Measurements from ENCODE around the gene SLFN5.
"Not testable (repeated sequence)": the region's sequence is repeated elsewhere in the genome, so short reads cannot be mapped to it uniquely, and the experiment has no call there.

SLFN5 gene

DNA sequence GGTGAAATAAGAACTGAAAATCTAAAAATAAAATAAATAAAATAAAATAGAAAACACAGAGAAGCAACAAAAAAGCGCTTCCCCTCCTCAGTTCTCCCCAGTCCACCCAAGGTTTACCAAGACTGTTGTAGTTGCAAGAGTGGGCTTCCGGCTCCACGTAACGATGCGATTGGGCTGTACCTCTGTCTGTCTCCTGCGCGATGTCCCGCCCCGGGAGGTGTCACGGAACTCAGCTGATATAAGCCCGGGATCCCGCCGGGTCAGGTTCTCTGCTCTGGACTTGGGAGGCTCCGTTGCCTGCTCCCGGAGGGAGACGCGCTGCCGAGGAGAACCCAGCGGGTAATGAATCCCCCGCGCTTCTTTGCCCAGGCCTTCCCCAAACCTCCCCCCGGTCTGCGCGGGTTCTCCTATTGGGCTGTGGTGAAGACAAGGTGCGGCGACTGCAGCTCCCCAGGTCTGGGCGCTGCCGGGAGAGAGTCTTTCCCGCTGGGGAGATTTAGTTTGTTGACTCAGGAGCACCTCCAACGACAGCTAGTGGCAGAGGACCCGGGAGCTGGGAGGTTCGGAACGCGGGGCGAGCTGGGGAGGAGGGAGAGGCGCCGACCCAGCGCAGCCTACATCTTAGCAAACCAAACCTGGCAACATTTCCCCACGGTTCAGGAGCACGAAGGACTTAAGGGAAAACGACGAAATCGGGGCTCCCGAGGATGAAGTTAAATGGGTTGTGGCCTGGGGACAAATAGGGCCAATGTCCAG lies at the start of gene SLFN5:
Gene SLFN5 (plus strand): TSS at position 268 of the 756 bp plus-strand sequence. CDS start 15,619 bp downstream, outside the sequence.
- DNase-seq, result peak; percentile 65

- not testable (repeated sequence) for DNase-seq
Measured at GRCh38 chr17:35194001-35194400, 48.9 kb upstream of the SLFN5 start, which contains the start of gene SLC35G3. TSS of gene SLC35G3 (minus strand) at chr17:35194393. CDS start at chr17:35194307, 86 bp downstream.

- not testable (repeated sequence) for DNase-seq
Measured at GRCh38 chr17:35195062-35195461, 47.8 kb upstream of the SLFN5 start.

DNA sequence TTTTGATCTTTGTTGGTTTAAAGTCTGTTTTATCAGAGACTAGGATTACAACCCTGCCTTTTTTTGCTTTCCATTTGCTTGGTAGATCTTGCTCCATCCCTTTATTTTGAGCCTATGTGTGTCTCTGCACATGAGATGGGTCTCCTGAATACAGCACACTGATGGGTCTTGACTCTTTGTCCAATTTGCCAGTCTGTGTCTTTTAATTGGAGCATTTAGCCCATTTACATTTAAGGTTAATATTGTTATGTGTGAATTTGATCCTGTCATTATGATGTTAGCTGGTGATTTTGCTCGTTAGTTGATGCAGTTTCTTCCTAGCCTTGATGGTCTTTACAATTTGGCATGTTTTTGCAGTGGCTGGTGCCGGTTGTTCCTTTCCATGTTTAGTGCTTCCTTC lies 40.3 kb upstream of the SLFN5 start:
- not testable (repeated sequence) for DNase-seq

- DNase-seq, result no peak
Measured at GRCh38 chr17:35210741-35211140, 32.1 kb upstream of the SLFN5 start.

GRCh38 chr17:35212668-35213067 lies 30.2 kb upstream of the SLFN5 start:
- DNase-seq, result no peak

- no peak for DNase-seq
Measured at GRCh38 chr17:35213412-35213940, 29.4 kb upstream of the SLFN5 start.

DNA sequence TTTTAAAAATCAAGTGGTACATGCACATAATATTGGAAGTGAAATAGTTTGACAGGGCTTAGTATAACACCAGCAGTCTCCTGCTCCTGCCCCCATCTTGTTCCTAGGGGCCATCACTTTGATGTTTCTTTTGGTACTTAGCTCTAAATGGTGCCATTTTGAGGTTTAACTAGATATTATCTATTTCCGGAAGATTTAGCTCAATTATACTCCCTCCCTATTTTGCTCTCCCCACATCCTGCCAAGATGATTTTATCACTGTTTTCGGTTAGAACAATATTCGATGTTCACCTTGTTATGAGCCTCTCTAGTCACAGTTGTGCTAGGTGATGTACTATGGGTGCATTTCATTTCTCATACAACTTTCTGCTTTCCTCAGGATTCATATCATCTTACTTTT lies 28.7 kb upstream of the SLFN5 start:
- DNase-seq, result no peak

GRCh38 chr17:35214631-35215273 lies 28.1 kb upstream of the SLFN5 start:
- no peak for DNase-seq

DNA sequence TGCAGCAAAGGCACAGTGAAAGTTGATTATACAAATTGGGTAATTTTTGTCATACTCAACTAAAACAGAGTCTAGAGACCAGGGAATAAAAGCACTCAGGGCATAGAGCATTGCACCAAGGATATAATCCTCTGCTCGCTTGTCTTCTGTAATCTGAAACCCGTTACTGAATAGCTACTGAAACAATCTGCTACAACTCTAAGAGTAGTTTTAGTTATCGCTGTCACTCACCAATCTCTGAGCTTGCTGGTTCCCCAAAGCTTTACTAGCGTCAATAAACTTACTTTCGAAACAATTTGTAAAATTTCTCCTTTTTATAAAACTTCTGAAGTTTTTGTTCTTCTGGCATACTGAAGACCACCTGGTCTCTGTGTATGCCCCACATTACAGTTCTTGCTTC lies 25.8 kb upstream of the SLFN5 start:
- DNase-seq, result no peak

GRCh38 chr17:35218915-35219314 lies 24.0 kb upstream of the SLFN5 start:
- DNase-seq, result no peak

GRCh38 chr17:35222452-35222851 lies 20.4 kb upstream of the SLFN5 start:
- DNase-seq, result no peak

DNA sequence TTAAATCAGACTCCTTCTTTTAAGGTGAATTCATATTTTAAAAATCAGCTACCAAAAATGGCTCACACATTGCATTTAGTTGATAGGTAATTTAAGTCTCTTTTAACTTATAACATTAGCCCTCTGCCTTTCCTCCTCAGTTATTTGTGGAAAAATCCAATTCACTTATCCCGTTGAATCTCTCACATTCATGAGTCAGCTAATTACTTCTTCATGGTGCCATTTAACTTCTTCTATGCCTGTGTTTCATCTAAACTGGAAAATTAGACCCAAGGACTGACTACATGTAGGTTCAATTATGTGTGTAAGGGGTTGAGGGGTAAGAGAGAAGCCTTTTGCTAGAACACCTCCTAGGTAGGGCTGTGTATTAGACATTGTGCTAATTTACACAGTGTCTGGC lies 18.4 kb upstream of the SLFN5 start:
- DNase-seq, result no peak

DNA sequence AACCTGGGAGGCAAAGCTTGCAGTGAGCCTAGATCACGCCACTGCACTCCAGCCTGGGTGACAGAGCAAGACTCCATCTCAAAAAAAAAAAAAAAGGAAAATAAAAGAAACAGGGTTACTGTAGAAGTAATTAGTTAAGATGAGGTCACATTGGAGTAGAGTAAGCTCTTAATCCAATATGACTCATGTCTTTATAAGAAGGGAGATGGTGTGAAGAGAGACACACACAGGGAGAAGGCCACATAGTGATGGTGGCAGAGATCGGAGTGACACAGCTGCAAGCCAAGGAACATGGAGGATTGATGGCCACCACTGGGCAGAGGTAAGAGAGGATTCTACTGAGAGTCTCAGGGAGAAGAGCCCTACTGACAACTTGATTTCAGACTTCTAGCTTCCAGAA lies 15.3 kb upstream of the SLFN5 start:
- no peak for DNase-seq

DNA sequence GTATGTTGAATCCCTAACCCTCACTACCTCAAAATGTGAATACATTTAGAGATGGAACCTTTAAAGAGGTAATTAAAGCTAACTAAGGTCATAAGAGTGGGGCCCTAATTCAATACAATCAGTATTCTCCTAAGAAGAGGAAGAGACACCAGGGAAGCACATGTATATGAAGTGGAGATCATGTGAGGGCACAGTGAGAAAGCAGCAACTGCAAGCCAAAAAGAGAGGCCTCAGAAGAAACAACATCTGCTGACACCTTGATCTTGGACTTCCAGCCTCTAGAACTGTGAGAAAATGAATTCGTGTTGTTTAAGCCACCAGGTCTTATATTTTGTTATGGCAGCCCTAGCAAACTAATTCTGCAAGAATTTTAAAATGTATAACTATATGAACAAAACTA lies 13.2 kb upstream of the SLFN5 start:
- no peak for DNase-seq

DNA sequence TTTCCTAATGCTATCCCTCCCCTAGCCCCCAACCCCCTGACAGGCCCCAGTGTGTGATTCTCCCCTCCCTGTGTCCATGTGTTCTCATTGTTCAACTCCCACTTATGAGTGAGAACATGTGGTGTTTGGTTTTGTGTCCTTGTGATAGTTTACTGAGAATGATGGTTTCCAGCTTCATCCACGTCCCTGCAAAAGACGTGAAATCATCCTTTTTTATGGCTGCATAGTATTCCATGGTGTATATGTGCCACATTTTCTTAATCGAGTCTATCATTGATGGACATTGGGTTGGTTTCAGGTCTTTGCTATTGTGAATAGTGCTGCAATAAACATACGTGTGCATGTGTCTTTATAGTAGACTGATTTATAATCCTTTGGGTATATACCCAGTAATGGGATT lies 8.6 kb upstream of the SLFN5 start:
- DNase-seq, result not testable (repeated sequence)

- no peak for DNase-seq
Measured at GRCh38 chr17:35235289-35235688, 7.6 kb upstream of the SLFN5 start.

- no peak for DNase-seq
Measured at GRCh38 chr17:35235917-35236316, 7.0 kb upstream of the SLFN5 start.

GRCh38 chr17:35236821-35237220 lies 6.1 kb upstream of the SLFN5 start:
- DNase-seq, result no peak

- DNase-seq, result no peak
Measured at GRCh38 chr17:35238821-35239220, 4.1 kb upstream of the SLFN5 start.

DNA sequence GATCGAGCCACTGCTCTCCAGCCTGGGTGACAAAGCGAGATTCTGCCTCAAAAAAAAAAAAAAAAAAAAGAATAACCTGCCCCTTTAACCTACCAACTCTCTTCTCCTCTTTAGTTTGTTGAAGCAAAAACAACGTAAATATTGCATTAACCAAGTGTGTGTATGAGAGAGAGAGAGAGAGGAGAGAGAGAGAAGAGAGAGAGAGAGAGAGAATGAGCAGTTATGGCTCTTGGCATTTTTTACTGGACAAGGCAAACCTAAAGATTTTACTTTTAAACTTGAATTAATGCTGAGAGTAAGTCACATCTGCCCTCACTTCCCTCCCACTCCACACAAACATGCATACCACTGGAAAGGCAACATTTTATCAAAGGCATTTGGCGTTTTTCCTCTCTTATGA lies 3.0 kb upstream of the SLFN5 start:
- no peak for DNase-seq

- DNase-seq, result no peak
Measured at GRCh38 chr17:35240861-35241260, 2.0 kb upstream of the SLFN5 start.

DNA sequence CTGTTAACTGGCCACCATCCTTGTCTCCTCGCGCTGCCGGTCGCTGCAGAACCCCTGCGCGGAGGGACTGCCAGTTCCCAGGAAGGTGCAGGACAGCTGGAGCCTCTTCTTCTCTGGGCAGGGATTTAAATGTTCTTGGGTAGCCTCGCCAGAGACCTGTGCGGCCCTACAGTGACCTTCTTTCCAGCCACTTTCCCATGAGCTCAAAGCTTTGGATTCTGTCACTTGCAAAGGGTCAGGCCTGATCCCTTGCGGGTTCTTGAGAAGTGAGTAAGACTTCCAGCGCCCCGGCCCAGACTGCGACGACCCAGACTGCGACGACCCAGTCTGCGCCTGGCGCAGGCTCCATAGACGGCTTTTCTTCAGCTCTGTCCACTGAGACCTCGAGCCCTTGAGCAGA lies 1.4 kb upstream of the SLFN5 start:
- DNase-seq, result no peak

DNA sequence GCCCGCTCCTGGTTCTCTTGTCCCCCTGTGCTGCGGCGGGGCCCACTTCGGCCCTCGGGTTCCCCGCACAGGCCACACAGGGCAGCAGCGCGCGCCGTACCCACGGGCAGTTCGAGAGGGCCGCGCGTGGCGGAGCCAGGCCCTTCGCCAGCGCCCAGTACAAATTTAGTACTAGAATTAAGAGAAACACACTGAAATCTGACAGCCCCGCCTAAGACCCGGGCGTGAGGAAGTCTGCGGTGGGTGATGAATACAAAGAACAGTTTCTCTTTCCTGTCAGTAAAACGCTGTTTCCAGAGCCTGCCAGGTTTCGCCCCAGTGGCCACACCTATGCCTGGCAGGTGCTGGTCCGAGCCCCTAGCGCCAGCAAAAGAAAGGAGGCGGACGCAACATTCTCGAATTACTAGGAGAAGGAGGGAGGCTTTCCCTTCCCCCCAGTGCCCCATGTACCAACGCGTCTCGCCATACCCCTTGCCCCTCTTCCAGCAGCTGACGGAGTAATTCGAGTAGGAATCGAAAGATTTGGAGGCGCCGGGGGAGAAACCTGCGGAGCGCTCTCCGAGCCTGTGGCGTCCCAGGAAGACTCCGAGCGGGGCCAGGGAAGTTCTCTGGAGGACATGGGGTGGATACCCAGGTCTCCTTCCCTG lies 591 bp upstream of the SLFN5 start:
- DNase-seq, result peak; percentile 69
